HG02642 (cell line): ENCODE results near the gene UBE2V1.
A peak's percentile ranks its signal among the peaks of the same experiment; 100 is the strongest.
"Not testable (repeated sequence)": the region's sequence is repeated elsewhere in the genome, so short reads cannot be mapped to it uniquely, and the experiment has no call there.

ENCODE experiments used
- ATAC-seq: cut with Tn5 transposase; IDR thresholded peaks from one replicate; pipeline ENCODE4 v1.9.1; 2021; ENCODE audit warnings: mild to moderate bottlenecking; ENCODE audit not compliant: unreplicated experiment, poor library complexity

UBE2V1 gene

GRCh38 chr20:50138479-50139393, 25.8 kb upstream of the UBE2V1 start:
- ATAC-seq = no peak

DNA sequence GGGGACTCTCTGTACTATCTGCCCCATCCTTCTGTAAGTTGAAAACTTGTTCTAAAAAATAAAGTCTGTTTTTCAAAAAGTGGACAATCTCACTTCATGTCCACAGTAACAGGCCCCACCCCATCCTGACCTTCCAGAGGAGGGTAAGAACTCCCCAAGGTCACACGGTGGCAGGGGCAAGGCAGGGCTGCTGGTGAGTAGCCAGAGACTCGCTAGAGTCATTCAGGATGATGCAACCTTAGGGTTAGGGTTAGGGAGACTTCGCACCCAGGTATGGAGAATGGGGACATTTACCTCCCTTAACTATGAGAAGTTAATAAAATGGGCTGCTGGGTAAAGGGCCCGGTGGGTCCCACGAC, 25.1 kb upstream of the UBE2V1 start:
- no peak for ATAC-seq

DNA sequence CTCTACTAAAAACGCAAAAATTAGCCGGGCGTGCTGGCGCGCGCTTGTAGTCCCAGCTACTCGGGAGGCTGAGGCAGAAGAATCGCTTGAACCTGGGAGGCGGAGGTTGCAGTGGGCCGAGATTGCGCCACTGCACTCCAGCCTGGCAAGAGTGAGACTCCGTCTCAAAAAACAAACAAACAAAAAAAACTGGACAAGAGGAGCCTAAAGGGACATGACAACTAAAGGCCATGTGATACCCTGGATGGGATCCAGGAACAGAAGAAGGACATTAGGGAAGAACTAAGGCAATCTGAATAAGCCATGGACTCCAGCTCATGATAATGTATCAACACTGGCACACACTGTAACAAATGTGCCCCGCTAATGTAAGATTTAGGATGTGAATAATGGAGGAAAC, 24.8 kb upstream of the UBE2V1 start:
- not testable (repeated sequence) for ATAC-seq

GRCh38 chr20:50136822-50137599, 24.1 kb upstream of the UBE2V1 start:
- ATAC-seq = no peak

GRCh38 chr20:50135157-50135556, 22.2 kb upstream of the UBE2V1 start:
- not testable (repeated sequence) for ATAC-seq

DNA sequence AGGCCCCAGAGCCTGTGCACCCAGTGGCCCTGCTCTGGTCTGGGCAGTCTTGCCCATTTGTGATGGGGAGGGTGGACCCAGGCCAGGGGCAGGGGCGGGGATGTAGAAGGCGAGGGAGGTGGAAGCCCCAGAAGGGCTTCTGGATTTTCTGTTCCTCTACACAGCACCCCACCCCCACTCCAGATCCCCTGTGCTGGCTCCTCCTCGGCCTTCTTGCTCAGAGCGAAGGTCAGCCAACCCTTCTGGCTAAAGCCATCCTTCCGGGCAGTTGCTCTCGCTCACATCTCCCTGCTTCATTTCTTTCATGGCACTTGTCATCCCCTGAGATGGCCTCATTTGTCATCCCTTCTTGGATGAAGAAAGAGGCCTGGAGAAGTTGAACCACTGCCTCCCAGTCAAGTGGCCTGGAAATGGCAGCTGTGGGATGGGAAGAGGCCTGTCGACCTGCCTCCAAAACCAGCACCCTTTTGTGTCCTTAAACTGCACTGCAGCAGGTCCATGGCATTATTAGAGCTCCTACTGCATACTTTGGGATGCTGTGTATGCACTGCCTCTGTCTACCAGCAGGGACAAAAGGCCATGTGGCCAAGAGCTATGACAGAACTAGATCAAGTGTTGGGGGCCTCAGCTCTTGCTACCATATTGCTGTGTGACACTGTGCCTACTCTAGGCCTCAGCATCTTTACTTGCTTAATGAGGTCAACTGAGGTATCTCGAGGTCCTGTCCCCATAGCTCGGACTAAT, 20.7 kb upstream of the UBE2V1 start:
- ATAC-seq = no peak

DNA sequence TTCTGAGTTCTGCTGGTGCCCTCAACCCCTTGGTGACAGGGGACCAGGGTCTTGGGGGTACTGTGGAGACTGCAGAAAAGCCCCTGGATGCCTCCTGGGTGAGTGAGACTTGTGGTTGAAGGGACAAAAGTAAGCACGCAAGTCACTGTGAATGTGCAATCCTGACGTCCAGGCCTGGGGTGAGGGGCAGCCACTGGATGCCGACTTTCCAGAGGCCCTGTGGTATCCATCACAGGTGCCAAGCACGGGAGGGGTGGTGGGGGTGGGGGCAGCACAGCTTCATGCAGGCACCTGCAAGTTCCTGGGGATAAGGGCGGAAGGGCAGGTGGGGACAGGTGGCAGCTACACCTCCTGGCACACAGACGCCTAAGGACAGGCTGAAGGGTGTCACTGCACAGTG, 20.1 kb upstream of the UBE2V1 start:
- ATAC-seq = no peak

GRCh38 chr20:50130995-50131394, 18.0 kb upstream of the UBE2V1 start:
- ATAC-seq = no peak

GRCh38 chr20:50130356-50130723, 17.4 kb upstream of the UBE2V1 start:
- ATAC-seq = no peak

- ATAC-seq = no peak
Observed at GRCh38 chr20:50129662-50130355, 16.9 kb upstream of the UBE2V1 start.

GRCh38 chr20:50128520-50128905, 15.6 kb upstream of the UBE2V1 start:
- ATAC-seq = no peak

DNA sequence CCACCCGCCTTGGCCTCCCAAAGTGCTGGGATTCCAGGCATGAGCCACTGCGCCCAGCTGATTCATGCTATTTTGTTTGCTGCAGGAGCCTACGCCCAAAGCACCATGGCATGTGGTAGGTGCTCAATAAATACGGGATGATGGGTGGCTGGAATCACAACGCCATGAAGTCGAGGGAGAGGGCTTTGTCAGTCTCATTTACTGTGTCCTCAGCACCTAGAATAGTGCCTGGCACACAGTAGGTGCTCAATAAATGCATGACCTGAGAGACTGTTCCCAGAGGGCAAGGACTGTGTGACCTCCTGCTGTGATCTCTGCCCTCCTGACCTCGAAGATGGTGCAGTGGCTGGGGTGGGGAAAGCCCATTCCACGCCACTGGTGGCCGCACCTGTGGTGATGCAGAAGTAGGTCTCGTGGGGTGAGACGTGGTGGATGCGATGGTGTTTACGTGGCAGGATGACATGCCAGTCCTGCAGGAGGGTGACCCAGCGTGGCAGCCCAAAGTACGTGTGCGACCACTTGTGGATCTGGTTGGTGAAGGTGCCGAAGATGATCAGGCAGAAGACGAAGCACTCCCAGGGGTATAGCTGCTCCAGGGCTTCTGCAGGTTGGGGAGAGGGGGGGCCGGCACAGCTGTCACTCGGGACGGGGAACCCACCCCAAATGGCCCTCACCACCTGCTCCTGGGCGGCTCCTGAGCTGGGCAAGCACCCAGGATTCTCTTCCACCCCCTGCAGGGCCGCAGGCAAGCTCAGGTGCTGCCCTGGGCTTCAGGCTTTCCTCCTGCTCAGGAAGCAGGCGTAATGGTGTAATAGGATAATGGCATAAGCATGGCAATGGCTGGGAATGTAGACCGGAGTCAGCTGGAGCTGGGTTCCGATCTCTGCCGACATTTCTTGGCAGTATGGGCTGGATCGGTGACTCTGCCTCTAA, 14.9 kb upstream of the UBE2V1 start:
- no peak for ATAC-seq

DNA sequence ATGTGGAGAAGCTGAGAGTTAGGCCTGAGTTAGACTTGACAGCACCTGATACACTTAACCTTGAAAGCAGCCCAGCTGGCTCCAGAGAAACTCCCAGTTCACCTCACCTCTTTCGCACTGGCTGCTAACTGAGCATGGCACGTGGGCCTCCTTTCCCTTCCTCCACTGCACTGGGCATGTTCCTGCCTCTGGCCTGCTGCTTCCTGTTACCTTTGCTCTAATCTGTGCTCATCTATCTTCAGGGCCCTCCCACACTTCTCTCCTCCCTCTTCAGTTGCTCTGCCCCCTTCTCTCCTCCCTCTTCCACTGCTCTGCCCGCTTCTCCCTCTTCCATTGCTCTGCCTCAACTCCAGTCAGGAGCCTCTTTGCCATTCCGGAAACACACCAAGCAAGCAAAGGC, 13.7 kb upstream of the UBE2V1 start:
- ATAC-seq = no peak

- ATAC-seq = no peak
Observed at GRCh38 chr20:50125279-50125678, 12.3 kb upstream of the UBE2V1 start.

GRCh38 chr20:50124496-50124895, 11.5 kb upstream of the UBE2V1 start:
- no peak for ATAC-seq

DNA sequence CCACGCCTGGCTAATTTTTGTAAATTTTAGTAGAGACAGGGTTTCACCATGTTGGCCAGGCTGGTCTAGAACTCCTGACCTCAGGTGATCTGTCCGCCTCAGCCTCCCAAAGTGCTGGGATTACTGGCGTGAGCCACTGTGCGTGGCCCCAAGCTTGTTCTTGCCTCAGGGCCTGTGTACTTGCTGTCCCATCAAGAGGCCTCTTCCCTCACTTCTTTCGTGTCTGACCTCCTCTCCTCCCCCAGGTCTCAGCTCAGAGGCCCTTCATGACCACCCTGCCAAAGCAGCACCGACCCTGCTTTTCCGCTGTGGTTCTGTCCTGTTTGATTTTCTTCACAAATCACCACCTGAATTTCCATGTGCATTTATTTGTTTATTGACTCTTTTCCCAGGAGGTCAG, 10.5 kb upstream of the UBE2V1 start:
- no peak for ATAC-seq

GRCh38 chr20:50122763-50123162, 9.8 kb upstream of the UBE2V1 start:
- no peak for ATAC-seq

GRCh38 chr20:50121858-50122271, 8.9 kb upstream of the UBE2V1 start:
- no peak for ATAC-seq

DNA sequence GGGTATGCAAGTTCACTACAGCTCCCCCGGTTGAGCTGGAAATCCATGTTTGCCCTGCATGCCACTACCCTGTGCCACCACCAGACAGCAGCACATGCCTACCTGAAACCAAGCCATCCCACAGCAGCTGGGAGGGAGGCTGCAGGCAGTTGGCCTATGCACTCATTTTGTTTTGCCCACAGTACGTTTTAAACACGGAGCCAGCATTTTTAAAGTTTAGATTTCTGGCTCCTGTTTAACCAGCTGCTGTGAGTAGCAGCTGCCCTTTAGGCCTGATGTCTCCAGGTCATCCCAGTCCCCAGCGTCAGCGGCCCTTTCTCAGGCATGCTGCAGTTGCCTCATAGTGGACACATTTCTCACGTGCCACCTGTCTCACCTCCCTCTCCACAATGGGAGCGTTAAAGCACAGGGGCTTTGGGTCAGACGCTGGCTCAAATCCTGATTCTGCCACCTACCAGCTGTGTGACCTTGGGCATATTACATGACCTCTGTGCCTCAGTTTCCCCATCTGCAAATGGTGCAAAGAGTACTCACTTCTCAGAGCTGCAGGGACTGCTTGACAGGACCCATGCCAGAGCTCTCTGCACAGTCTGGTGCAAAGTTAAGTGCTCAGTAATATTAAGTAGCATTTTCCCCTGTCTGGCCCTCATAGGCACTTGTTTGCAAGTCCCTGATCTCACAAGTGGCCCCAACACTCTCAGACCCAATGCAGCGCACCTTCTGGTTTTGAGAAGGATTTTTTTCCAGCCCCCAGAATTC, 8.2 kb upstream of the UBE2V1 start:
- ATAC-seq = peak; percentile 54
